ENCODE measurements around the gene CLCA2.

DNA sequence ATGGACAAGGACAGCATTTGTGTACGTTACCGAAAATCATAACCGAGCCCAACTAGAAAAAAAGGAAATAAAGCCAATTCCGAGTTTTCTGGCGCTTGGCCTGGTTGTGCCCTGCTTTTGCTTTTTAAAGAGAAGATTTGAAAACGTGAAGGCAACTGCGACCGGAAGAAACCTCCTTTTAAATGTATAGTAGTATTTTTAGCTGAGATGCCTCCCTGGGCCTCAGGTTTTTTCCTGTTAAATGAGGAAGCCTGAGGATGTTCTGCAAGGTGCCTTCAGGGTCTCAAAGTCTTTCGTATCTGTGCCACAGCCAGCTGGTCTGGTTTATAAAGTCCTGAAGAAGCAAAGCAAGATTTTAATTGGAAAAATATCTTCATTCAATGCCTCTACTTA lies 27.5 kb upstream of the CLCA2 start:
- TF ChIP-seq CTCF (conservative IDR thresholded peaks at IDR 0.05; ENCODE audit: low read depth, low read length) (no peak), EZH2 (IDR thresholded peaks at IDR 0.05; ENCODE audit: borderline replicate concordance, low read depth, low read length, poor library complexity, severe bottlenecking) (no peak)

Data from A673 (cell line).